HEK293 (cell line): ENCODE data around the gene ERI3.

ENCODE experiments used
- CTCF ChIA-PET: fragments of 350-600 bp; formaldehyde crosslinking; extraction: SDS; loops from one replicate; lab custom pipeline; 2021; ENCODE audit warnings: antibody characterized with exemption; lab: Yijun Ruan, JAX
- POLR2A ChIA-PET: fragments of 300-600 bp; formaldehyde crosslinking; extraction: SDS; loops from one replicate; lab custom pipeline; 2020; ENCODE audit warnings: antibody characterized with exemption, inconsistent platforms; lab: Yijun Ruan, JAX
- H3K27ac ChIP-seq: fragments of 200-500 bp; sonication (Bioruptor generic); 2 replicates; pipeline ENCODE4 v1.5.1; 2014; ENCODE audit warnings: low read depth, low read length, control low read depth, inconsistent platforms; ENCODE audit errors: extremely low read depth
- H3K36me3 ChIP-seq, 2 experiments: fragments of 200-500 bp in 1 of 2; sonication (Bioruptor generic) in 1 of 2; 1 replicate in 1 of 2; 2 replicates in 1 of 2; pipeline ENCODE4 v1.5.1; 2014 to 2017; ENCODE audit warnings: inconsistent platforms in 2 of 2, low read length in 2 of 2; ENCODE audit not compliant: control insufficient read depth in 2 of 2, insufficient read depth in 1 of 2
- H3K4me1 ChIP-seq: fragments of 200-500 bp; sonication (Bioruptor generic); 2 replicates; pipeline ENCODE4 v1.5.1; 2014; ENCODE audit warnings: mild to moderate bottlenecking, low read length, inconsistent platforms; ENCODE audit not compliant: control insufficient read depth, insufficient read depth
- H3K4me3 ChIP-seq: 2 replicates; pipeline ENCODE4 v1.5.1; 2011; ENCODE audit warnings: low read depth, mild to moderate bottlenecking, control low read depth, low read length, moderate library complexity
- H3K9me3 ChIP-seq: fragments of 200-500 bp; sonication (Bioruptor generic); 2 replicates; pipeline ENCODE4 v1.5.1; 2014; ENCODE audit warnings: low read depth, low read length, inconsistent platforms; ENCODE audit not compliant: control insufficient read depth, insufficient read depth
- GLIS1 ChIP-seq: fragments of 450-650 bp; formaldehyde crosslinking; IDR thresholded peaks from 2 replicates; pipeline ENCODE4 v1.5.1; 2016; ENCODE audit warnings: missing biosample characterization, missing genetic modification characterization
- HIC1 ChIP-seq: fragments of 450-650 bp; formaldehyde crosslinking; IDR thresholded peaks from 2 replicates; pipeline ENCODE4 v1.5.1; 2016; ENCODE audit warnings: missing biosample characterization, missing genetic modification characterization
- MYNN ChIP-seq: fragments of 450-650 bp; formaldehyde crosslinking; IDR thresholded peaks from 2 replicates; pipeline ENCODE4 v1.5.1; 2016; ENCODE audit warnings: missing biosample characterization, missing genetic modification characterization, borderline replicate concordance
- REPIN1 ChIP-seq: fragments of 450-650 bp; formaldehyde crosslinking; IDR thresholded peaks from 2 replicates; pipeline ENCODE4 v1.5.1; 2017; ENCODE audit warnings: missing biosample characterization, missing genetic modification characterization, low read depth
- WT1 ChIP-seq: fragments of 450-650 bp; formaldehyde crosslinking; IDR thresholded peaks from 2 replicates; pipeline ENCODE4 v1.5.1; 2016; ENCODE audit warnings: missing biosample characterization, missing genetic modification characterization
- YY1 ChIP-seq: fragments of 450-650 bp; formaldehyde crosslinking; IDR thresholded peaks from 2 replicates; pipeline ENCODE4 v1.5.1; 2018; ENCODE audit warnings: missing biosample characterization, missing genetic modification characterization
- ZBTB17 ChIP-seq: fragments of 450-650 bp; formaldehyde crosslinking; IDR thresholded peaks from 2 replicates; pipeline ENCODE4 v1.5.1; 2016; ENCODE audit warnings: missing biosample characterization, missing genetic modification characterization
- ZBTB21 ChIP-seq: fragments of 450-650 bp; formaldehyde crosslinking; IDR thresholded peaks from 2 replicates; pipeline ENCODE4 v1.5.1; 2017; ENCODE audit warnings: missing biosample characterization, missing genetic modification characterization
- ZBTB7A ChIP-seq: fragments of 450-650 bp; formaldehyde crosslinking; IDR thresholded peaks from 2 replicates; pipeline ENCODE4 v1.5.1; 2016; ENCODE audit warnings: low read depth, missing biosample characterization, missing genetic modification characterization
- ZFHX2 ChIP-seq: fragments of 450-650 bp; formaldehyde crosslinking; conservative IDR thresholded peaks from 2 replicates; pipeline ENCODE4 v1.5.1; 2016; ENCODE audit warnings: missing biosample characterization, missing genetic modification characterization
- ZFP3 ChIP-seq: fragments of 450-650 bp; formaldehyde crosslinking; IDR thresholded peaks from 2 replicates; pipeline ENCODE4 v1.5.1; 2016; ENCODE audit warnings: low read depth, missing biosample characterization, missing genetic modification characterization
- ZNF138 ChIP-seq: fragments of 450-650 bp; formaldehyde crosslinking; IDR thresholded peaks from 2 replicates; pipeline ENCODE4 v1.5.1; 2016; ENCODE audit warnings: missing biosample characterization, missing genetic modification characterization, borderline replicate concordance
- ZNF16 ChIP-seq: fragments of 450-650 bp; formaldehyde crosslinking; IDR thresholded peaks from 2 replicates; pipeline ENCODE4 v1.5.1; 2016; ENCODE audit warnings: low read depth, missing biosample characterization, missing genetic modification characterization
- ZNF18 ChIP-seq: fragments of 450-650 bp; formaldehyde crosslinking; IDR thresholded peaks from 2 replicates; pipeline ENCODE4 v1.5.1; 2016; ENCODE audit warnings: missing biosample characterization, missing genetic modification characterization
- ZNF2 ChIP-seq: fragments of 450-650 bp; formaldehyde crosslinking; IDR thresholded peaks from 2 replicates; pipeline ENCODE4 v1.5.1; 2016; ENCODE audit warnings: missing biosample characterization, missing genetic modification characterization
- ZNF239 ChIP-seq: fragments of 450-650 bp; formaldehyde crosslinking; IDR thresholded peaks from 2 replicates; pipeline ENCODE4 v1.5.1; 2016; ENCODE audit warnings: missing biosample characterization, missing genetic modification characterization
- ZNF24 ChIP-seq: fragments of 450-650 bp; formaldehyde crosslinking; IDR thresholded peaks from 2 replicates; pipeline ENCODE4 v1.5.1; 2016; ENCODE audit warnings: missing biosample characterization, missing genetic modification characterization
- ZNF280C ChIP-seq: fragments of 450-650 bp; formaldehyde crosslinking; IDR thresholded peaks from 2 replicates; pipeline ENCODE4 v1.5.1; 2016; ENCODE audit warnings: missing biosample characterization, missing genetic modification characterization
- ZNF292 ChIP-seq: fragments of 450-650 bp; formaldehyde crosslinking; IDR thresholded peaks from 2 replicates; pipeline ENCODE4 v1.5.1; 2016; ENCODE audit warnings: low read depth, missing biosample characterization, missing genetic modification characterization, borderline replicate concordance
- ZNF423 ChIP-seq: fragments of 450-650 bp; formaldehyde crosslinking; IDR thresholded peaks from 2 replicates; pipeline ENCODE4 v1.5.1; 2016; ENCODE audit warnings: missing biosample characterization, missing genetic modification characterization
- ZNF510 ChIP-seq: fragments of 450-650 bp; formaldehyde crosslinking; IDR thresholded peaks from 2 replicates; pipeline ENCODE4 v1.5.1; 2018; ENCODE audit warnings: mild to moderate bottlenecking, missing genetic modification characterization, missing biosample characterization; ENCODE audit not compliant: insufficient replicate concordance
- ZNF548 ChIP-seq: fragments of 450-650 bp; formaldehyde crosslinking; IDR thresholded peaks from 2 replicates; pipeline ENCODE4 v1.5.1; 2016; ENCODE audit warnings: missing biosample characterization, missing genetic modification characterization
- ZNF555 ChIP-seq: fragments of 450-650 bp; formaldehyde crosslinking; conservative IDR thresholded peaks from 2 replicates; pipeline ENCODE4 v1.5.1; 2017; ENCODE audit warnings: missing biosample characterization, mild to moderate bottlenecking, missing genetic modification characterization, inconsistent platforms
- ZNF660 ChIP-seq: fragments of 450-650 bp; IDR thresholded peaks from 2 replicates; pipeline ENCODE4 v1.5.1; 2018; ENCODE audit warnings: missing biosample characterization, mild to moderate bottlenecking, missing genetic modification characterization
- ZNF792 ChIP-seq: fragments of 450-650 bp; formaldehyde crosslinking; IDR thresholded peaks from 2 replicates; pipeline ENCODE4 v1.5.1; 2016; ENCODE audit warnings: missing biosample characterization, missing genetic modification characterization
- ZSCAN30 ChIP-seq: fragments of 450-650 bp; IDR thresholded peaks from 2 replicates; pipeline ENCODE4 v1.5.1; 2018; ENCODE audit warnings: missing biosample characterization, mild to moderate bottlenecking, missing genetic modification characterization, moderate library complexity
- ZSCAN5A ChIP-seq: fragments of 450-650 bp; formaldehyde crosslinking; IDR thresholded peaks from 2 replicates; pipeline ENCODE4 v1.5.1; 2016; ENCODE audit warnings: missing biosample characterization, missing genetic modification characterization
- ZXDB ChIP-seq: fragments of 450-650 bp; formaldehyde crosslinking; IDR thresholded peaks from 2 replicates; pipeline ENCODE4 v1.5.1; 2016; ENCODE audit warnings: missing biosample characterization, missing genetic modification characterization

The ERI3 gene

GRCh38 chr1:44250068-44250781 is 104.8 kb downstream of the ERI3 start (continued):
- TF ChIP-seq ZNF280C (tag by site-specific recombination) (no peak), ZBTB7A (no peak), ZFHX2 (no peak)
- TF ChIP-seq, all 188 proteins: peak for 0

GRCh38 chr1:44249543-44249942 is 105.5 kb downstream of the ERI3 start:
- no peak overlapping the region for H3K4me3 ChIP-seq
- no peak for TF ChIP-seq MYNN (tag by site-specific recombination)
- TF ChIP-seq ZXDB, result no peak
- TF ChIP-seq ZFHX2, result peak; percentile 38; the same call in 1 of the 2 replicates
- TF ChIP-seq WT1 (tag by site-specific recombination), result no peak
- TF ChIP-seq ZNF510 (tag by site-specific recombination), result no peak
- TF ChIP-seq HIC1 (tag by site-specific recombination), result no peak
- TF ChIP-seq ZNF423 (tag by site-specific recombination), result no peak
- TF ChIP-seq ZNF792 (tag by site-specific recombination), result no peak
- TF ChIP-seq ZSCAN30 (tag by site-specific recombination), result no peak
- TF ChIP-seq ZNF16 (tag by site-specific recombination), result no peak
- TF ChIP-seq ZNF239 (tag by site-specific recombination), result no peak
- no peak for TF ChIP-seq ZNF660 (tag by site-specific recombination)
- TF ChIP-seq ZNF138 (tag by site-specific recombination), result no peak
- TF ChIP-seq YY1 (tag by site-specific recombination), result no peak
- TF ChIP-seq ZBTB17 (tag by site-specific recombination), result 0 out of 2 replicates have a peak, but pooled peaks have one; percentile 23
- TF ChIP-seq ZNF18 (tag by site-specific recombination), result no peak
- H3K9me3 ChIP-seq, result no peaks in the 10 kb centered on the region
- H3K4me1 ChIP-seq, result no peaks in the 10 kb centered on the region
- no peak overlapping the region for H3K27ac ChIP-seq
- peaks cover 0 to 47% of the 10 kb centered on the region in 2 experiments; a peak in 1 of 3 replicates for H3K36me3 ChIP-seq
- POLR2A ChIA-PET, result no interaction called here
- CTCF ChIA-PET, result no interaction called here

GRCh38 chr1:44246806-44247205 is 108.3 kb downstream of the ERI3 start:
- CTCF ChIA-PET, result interaction anchor here (0.6 to 1.0 kb wide), 3 partner anchors 32 to 154 kb away, joined by 3 to 5 read pairs (median 4); no protein-coding TSS in a partner anchor
- peaks cover 0 to 59% of the 10 kb centered on the region in 2 experiments; a peak in 1 of 3 replicates for H3K36me3 ChIP-seq
- no peaks in the 10 kb centered on the region for H3K9me3 ChIP-seq
- H3K4me3 ChIP-seq, result no peak overlapping the region
- no peaks in the 10 kb centered on the region for H3K4me1 ChIP-seq
- no peak overlapping the region for H3K27ac ChIP-seq
- POLR2A ChIA-PET, result no interaction called here
- no peak for TF ChIP-seq REPIN1 (tag by site-specific recombination)
- TF ChIP-seq ZFP3, result no peak
- no peak for TF ChIP-seq ZNF24 (tag by site-specific recombination)
- no peak for TF ChIP-seq ZNF555
- TF ChIP-seq ZNF2 (tag by site-specific recombination), result no peak
- no peak for TF ChIP-seq GLIS1 (tag by site-specific recombination)
- TF ChIP-seq ZNF292, result no peak
- no peak for TF ChIP-seq ZBTB21 (tag by site-specific recombination)
- no peak for TF ChIP-seq ZSCAN5A (tag by site-specific recombination)
- TF ChIP-seq ZNF548 (tag by site-specific recombination), result no peak
